GM18519 (cell line): ENCODE data around the gene ALDH3B1.

Source experiments
- ATAC-seq: cut with Tn5 transposase; IDR thresholded peaks from one replicate; pipeline ENCODE4 v1.9.1; 2021; ENCODE audit warnings: mild to moderate bottlenecking, moderate library complexity; ENCODE audit not compliant: unreplicated experiment, low FRiP score

The ALDH3B1 gene

DNA sequence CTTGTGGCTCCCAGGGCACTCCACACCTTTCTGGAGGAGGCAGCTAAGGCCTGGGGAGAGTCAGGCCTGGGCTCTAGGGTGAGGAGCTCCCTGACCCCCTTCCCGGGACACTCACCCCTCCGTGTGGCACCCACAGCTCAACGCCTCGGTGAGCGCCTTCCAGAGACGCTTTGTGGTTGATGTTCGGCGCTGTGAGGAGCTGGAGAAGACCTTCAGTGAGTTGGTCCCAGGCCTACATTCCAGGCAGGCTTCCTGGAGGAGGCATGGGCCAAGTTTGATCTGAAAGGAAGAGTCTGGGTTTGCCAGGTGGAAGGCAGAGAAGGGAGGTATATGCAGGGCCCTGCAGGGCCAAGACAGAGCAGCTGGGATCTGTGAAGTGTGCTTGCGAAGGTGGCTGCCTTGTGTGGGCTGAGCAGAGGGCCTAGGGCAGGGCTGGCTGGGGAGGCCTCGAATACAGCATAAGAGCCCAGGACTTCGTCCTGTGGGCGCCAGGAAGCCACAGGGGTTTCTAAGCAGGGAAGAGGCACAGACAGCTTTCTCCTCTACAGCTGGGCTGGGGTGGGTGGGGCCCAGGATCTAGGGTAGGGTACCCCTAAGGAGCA lies 31.6 kb downstream of the ALDH3B1 start:
- ATAC-seq: no peak

GRCh38 chr11:68042219-68043028 lies 32.3 kb downstream of the ALDH3B1 start:
- ATAC-seq: no peak

DNA sequence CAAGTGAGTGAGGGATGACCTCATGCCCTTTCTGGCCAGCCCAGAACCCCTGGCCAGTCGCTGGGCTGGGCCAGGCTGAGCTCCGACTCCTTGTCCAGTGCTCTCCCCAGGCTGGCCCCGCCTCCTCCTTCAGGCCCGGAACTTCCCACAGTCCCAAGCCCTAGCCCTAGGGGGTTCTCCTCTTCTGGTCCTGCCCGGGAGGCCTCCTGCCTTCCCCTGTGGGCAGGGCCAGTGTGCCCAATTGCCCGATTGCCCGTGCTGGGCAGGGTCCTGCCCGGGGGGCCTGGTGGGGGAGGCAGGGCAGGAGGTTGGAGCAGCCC lies 32.9 kb downstream of the ALDH3B1 start:
- no peak for ATAC-seq

- ATAC-seq: no peak
Measured at GRCh38 chr11:68043349-68044144, 33.4 kb downstream of the ALDH3B1 start.

DNA sequence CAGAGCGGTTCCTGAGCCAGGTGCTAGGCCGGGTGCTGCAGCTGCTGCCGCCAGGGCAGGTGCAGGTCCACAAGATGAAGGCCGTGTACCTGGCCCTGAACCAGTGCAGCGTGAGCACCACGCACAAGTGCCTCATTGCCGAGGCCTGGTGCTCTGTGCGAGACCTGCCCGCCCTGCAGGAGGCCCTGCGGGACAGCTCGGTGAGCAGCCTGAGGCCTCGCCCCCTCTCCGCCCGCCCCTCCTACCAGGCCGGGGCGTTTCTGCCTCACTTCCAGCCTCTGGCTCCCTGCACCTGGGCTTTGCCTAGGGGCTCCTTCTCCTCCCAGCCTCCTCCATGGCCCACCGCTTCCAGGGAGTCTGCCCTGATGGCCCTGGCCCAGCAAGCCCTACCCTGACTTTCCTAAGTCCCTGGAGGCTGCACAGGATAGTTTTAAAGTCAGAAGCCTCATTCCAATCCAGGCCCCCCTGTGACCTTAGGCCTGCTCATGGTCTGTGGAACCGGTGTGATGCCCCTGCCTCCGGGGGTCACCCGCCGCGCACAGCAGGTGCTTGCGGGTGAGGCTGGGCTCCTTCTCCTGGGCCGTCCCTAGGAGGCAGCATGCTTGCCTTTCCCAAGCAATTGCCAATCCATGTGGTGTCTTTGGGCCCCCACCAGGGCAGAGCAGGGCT lies 34.2 kb downstream of the ALDH3B1 start:
- ATAC-seq: no peak

- ATAC-seq: no peak
Measured at GRCh38 chr11:68044898-68045351, 34.8 kb downstream of the ALDH3B1 start.

DNA sequence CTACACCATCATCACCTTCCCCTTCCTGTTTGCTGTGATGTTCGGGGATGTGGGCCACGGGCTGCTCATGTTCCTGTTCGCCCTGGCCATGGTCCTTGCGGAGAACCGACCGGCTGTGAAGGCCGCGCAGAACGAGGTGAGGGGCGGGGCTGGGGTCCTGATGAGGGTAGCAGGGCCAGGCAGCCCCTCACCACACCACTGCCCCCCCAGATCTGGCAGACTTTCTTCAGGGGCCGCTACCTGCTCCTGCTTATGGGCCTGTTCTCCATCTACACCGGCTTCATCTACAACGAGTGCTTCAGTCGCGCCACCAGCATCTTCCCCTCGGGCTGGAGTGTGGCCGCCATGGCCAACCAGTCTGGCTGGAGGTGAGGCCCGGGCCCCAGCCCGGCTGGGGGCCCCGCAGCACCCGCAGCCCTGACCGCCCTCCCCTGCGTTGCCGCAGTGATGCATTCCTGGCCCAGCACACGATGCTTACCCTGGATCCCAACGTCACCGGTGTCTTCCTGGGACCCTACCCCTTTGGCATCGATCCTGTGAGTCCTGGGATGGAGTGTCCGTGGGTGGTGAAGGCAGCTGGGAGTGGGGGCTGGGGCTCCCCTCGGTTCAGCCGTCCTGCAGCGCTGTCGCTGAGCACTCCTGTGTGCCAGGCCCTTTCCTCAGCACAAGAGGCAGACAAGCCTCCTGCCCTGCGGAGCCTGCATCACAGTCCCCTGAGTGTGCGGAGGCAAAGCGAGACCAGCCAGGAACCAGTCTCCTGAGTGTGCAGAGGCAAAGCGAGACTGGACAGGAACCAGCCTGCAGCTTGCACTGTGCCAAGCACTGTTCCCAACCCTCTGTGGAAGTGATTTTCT lies 37.5 kb downstream of the ALDH3B1 start:
- no peak for ATAC-seq

DNA sequence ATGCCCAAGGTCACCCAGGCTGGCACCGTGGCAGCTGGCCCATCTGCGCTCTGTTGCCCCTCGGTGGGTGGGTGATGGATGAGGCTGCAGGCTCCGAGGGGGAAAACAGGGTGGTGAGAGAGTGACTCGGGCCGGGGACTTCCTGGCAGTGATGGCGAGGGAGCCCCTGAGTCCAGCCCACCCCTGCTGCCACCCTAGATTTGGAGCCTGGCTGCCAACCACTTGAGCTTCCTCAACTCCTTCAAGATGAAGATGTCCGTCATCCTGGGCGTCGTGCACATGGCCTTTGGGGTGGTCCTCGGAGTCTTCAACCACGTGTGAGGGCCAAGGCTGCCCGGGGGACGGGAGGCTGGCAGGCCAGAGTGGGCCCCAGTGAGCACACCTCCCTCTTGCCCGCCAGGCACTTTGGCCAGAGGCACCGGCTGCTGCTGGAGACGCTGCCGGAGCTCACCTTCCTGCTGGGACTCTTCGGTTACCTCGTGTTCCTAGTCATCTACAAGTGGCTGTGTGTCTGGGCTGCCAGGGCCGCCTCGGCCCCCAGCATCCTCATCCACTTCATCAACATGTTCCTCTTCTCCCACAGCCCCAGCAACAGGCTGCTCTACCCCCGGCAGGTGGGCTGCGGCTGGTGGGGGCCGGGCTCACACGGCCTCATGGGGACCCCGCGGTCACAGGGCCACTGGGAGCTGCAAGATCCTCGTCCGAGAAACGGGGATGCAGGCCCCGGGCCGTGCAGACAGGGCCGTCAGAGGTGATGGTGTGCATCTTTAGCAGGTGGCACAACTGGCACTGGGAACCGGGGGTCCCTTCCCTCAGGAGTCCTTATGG lies 38.8 kb downstream of the ALDH3B1 start:
- ATAC-seq: no peak

DNA sequence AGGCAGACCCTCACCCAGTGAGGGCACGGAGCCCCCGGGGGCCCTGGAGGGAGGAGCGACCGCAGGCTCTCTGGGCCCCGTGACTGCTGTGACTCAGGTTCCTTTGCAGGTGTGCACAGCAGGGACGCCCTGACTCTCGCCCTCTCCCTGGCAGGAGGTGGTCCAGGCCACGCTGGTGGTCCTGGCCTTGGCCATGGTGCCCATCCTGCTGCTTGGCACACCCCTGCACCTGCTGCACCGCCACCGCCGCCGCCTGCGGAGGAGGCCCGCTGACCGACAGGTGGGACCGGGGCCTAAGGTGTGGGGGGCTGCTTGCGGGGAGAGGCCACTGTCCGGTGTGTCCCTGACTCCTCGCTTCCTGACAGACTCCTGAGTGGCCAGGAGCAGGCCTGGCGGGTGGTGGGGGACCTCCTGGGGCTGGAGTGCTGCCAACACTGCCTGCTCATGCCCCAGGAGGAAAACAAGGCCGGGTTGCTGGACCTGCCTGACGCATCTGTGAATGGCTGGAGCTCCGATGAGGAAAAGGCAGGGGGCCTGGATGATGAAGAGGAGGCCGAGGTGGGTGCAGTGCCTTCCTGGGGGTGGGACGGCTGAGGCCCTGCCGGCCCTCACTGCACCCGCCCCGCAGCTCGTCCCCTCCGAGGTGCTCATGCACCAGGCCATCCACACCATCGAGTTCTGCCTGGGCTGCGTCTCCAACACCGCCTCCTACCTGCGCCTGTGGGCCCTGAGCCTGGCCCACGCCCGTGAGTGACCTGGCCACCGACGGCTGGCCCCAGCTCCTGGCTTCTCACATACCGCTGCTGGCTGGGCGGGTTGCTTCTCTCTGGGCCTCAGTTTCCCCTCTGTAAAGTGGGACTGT lies 39.6 kb downstream of the ALDH3B1 start:
- no peak for ATAC-seq

DNA sequence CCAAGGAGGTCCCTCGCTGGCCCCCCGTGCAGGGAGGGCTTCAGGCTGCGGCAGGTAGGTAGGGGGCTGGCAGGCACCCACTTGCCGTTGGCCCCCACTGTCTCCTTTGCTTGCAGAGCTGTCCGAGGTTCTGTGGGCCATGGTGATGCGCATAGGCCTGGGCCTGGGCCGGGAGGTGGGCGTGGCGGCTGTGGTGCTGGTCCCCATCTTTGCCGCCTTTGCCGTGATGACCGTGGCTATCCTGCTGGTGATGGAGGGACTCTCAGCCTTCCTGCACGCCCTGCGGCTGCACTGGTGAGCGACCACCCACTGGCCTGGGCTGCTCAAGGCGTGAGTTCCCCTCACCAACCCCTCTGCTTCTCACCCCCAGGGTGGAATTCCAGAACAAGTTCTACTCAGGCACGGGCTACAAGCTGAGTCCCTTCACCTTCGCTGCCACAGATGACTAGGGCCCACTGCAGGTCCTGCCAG lies 40.3 kb downstream of the ALDH3B1 start:
- no peak for ATAC-seq

GRCh38 chr11:68051191-68052136 lies 41.3 kb downstream of the ALDH3B1 start:
- ATAC-seq: no peak

DNA sequence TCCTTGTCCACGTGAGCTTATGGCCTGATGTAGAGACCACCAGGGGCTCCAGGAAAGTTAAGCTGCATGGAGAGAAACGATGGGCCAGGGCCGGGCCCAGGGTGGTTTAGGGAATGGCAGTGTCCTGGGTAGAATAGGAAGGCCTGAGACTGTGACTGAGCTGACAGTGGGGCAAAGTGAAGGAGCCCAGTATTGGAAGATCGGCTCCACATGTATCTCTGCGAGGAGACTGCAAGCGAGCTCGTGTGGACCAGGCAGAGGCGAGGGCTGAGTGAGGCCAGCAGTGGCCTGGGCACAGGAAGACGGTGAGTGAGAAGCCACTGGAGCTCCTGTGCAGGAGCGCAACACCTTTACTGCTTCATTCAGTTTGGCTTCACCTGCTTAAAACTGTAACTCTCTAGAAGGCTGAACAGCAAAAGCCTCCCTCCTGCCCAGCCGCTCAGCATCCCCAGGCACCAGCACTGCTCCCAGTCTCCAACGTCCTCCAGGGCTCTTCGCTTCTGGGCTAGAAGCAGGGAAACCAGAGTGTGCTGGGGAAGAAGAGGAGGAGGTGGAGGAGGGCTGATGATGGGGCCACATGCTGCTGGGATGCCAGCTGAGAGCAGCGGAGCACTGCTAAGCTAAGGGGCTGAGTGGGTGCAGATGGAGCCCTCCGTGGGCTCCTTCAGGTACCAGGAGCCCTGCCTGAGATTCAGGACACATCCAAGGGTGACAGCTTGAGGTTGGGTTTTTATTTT lies 42.2 kb downstream of the ALDH3B1 start:
- no peak for ATAC-seq

DNA sequence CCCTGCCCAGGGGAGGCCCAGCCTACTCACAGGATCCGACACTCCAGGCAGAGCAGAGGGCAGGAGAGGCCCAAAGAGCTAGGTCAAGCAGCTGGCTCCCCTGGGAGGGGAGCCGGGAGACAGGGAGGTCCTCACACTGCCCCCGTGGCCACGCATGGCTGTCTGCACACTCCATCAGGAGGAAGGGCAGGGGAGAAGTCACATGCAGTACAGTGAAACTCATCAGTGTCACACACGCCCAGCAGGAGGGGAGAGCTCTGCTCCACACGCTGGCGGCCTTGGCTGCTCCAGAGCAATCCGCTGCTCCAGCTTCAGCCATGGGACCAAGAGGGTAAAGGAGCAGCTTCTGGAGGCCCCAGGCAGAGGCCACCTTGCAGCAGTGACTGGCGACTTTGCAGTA lies 43.0 kb downstream of the ALDH3B1 start:
- no peak for ATAC-seq

DNA sequence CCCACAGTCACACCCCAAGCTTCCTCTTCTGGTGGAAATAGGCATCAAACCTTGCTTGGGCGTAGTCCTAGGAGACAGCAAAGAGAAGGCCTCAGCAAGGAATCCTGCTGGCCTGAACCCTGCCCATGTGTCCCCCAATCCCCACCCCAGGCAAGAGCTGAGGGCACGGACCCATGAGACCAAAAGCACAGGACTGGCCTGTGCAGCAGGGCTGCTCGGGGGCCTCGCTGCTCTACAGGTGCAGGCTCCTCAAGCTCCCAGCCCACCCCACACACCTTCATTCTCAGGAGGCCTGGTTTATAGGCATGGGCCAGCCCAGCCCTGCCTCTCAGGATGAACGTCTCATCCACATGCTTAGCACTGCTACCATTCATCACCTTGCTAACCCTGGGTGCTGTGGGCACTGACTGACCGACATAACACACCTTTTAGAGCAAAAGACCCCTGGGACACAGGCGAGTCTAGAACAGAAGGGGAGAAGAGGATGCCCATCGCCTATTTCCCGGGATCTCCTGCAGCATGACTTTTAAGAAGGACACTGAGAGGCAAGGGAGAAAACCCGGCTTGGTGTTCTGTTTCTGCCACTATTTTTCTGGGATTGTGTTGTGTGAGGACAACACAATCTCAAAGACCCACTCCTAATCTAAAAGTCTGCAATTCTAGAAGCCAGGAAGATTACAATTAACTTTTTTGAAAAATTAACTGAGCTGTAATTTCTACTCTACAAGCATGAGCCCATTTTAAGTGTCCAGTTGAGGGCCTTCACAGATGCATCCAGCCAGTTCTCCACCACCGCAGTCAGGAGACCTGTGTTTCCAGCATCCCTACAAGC lies 44.1 kb downstream of the ALDH3B1 start:
- no peak for ATAC-seq
